NCI-H2107 treated with DMSO at 0.1 percent for 48 hours (cell line): Measurements from ENCODE around the gene ETNK1.
"Not testable (repeated sequence)": the region's sequence is repeated elsewhere in the genome, so short reads cannot be mapped to it uniquely, and the experiment has no call there.

Source experiments
- DNase-seq: peaks from one replicate; lab custom pipeline; 2025; ENCODE audit not compliant: unreplicated experiment; lab: John Stamatoyannopoulos, UW

Gene ETNK1

GRCh38 chr12:22684140-22685118, 59.5 kb downstream of the ETNK1 start:
- peak; percentile 48 for DNase-seq

GRCh38 chr12:22686193-22686592, 61.2 kb downstream of the ETNK1 start:
- DNase-seq: no peak

- DNase-seq: no peak
Measured at GRCh38 chr12:22687361-22688076, 62.5 kb downstream of the ETNK1 start.

- DNase-seq: no peak
Measured at GRCh38 chr12:22689876-22690275, 64.9 kb downstream of the ETNK1 start.

GRCh38 chr12:22691319-22691718, 66.3 kb downstream of the ETNK1 start:
- DNase-seq: no peak

- DNase-seq: not testable (repeated sequence)
Measured at GRCh38 chr12:22692467-22692866, 67.5 kb downstream of the ETNK1 start.

- no peak for DNase-seq
Measured at GRCh38 chr12:22692964-22693555, 68.1 kb downstream of the ETNK1 start.

GRCh38 chr12:22698576-22698975, 73.6 kb downstream of the ETNK1 start:
- DNase-seq: no peak

- peak; percentile 89 for DNase-seq
Measured at GRCh38 chr12:22699705-22700104, 74.7 kb downstream of the ETNK1 start.

- DNase-seq: peak; percentile 58
Measured at GRCh38 chr12:22700106-22700505, 75.1 kb downstream of the ETNK1 start.

GRCh38 chr12:22701216-22701809, 76.3 kb downstream of the ETNK1 start:
- not testable (repeated sequence) for DNase-seq

GRCh38 chr12:22702690-22703089, 77.7 kb downstream of the ETNK1 start:
- no peak for DNase-seq

- DNase-seq: peak; percentile 78
Measured at GRCh38 chr12:22709292-22709691, 84.3 kb downstream of the ETNK1 start.

GRCh38 chr12:22712083-22712482, 87.1 kb downstream of the ETNK1 start:
- no peak for DNase-seq

- no peak for DNase-seq
Measured at GRCh38 chr12:22715254-22715653, 90.3 kb downstream of the ETNK1 start.

GRCh38 chr12:22719745-22720144, 94.8 kb downstream of the ETNK1 start:
- DNase-seq: no peak

GRCh38 chr12:22722081-22722480, 97.1 kb downstream of the ETNK1 start:
- DNase-seq: no peak

- no peak for DNase-seq
Measured at GRCh38 chr12:22722779-22723178, 97.8 kb downstream of the ETNK1 start.

- no peak for DNase-seq
Measured at GRCh38 chr12:22728987-22729386, 104.0 kb downstream of the ETNK1 start.

GRCh38 chr12:22729431-22729956, 104.5 kb downstream of the ETNK1 start:
- no peak for DNase-seq

GRCh38 chr12:22729957-22730443, 105.0 kb downstream of the ETNK1 start:
- DNase-seq: no peak
